ENCODE measurements around the gene TRMT61A.

The TRMT61A gene

GRCh38 chr14:103528587-103529382 lies at the start of gene TRMT61A:
Gene TRMT61A (plus strand): TSS chr14:103529196. CDS start chr14:103529979, 783 bp downstream.
- peak; percentile 96 for DNase-seq (ENCODE audit: insufficient read length, low spot score)
- peak; percentile 83 for FAIRE-seq

- peak; percentile 78 for FAIRE-seq
- DNase-seq (ENCODE audit: insufficient read length, low spot score): no peak
These were observed 48.4 kb upstream of the TRMT61A start for GRCh38 chr14:103480595-103480994.

- DNase-seq (ENCODE audit: insufficient read length, low spot score) (no peak), FAIRE-seq (no peak)
These were observed 45.4 kb upstream of the TRMT61A start for GRCh38 chr14:103483600-103483999.

- DNase-seq (ENCODE audit: insufficient read length, low spot score) (no peak), FAIRE-seq (no peak)
These were observed 43.5 kb upstream of the TRMT61A start for GRCh38 chr14:103485504-103485903.

- no peak for DNase-seq (ENCODE audit: insufficient read length, low spot score)
- no peak for FAIRE-seq
These were observed 40.9 kb upstream of the TRMT61A start for GRCh38 chr14:103488071-103488470.

- no peak for DNase-seq (ENCODE audit: insufficient read length, low spot score)
- no peak for FAIRE-seq
These were observed 40.0 kb upstream of the TRMT61A start for GRCh38 chr14:103488960-103489359.

GRCh38 chr14:103489621-103490020 lies 39.4 kb upstream of the TRMT61A start:
- DNase-seq (ENCODE audit: insufficient read length, low spot score) (no peak), FAIRE-seq (no peak)

- DNase-seq (ENCODE audit: insufficient read length, low spot score) (no peak), FAIRE-seq (no peak)
These were observed 37.3 kb upstream of the TRMT61A start for GRCh38 chr14:103491691-103492090.

- FAIRE-seq (no peak), DNase-seq (ENCODE audit: insufficient read length, low spot score) (no peak)
These were observed 36.7 kb upstream of the TRMT61A start for GRCh38 chr14:103492156-103492925.

- FAIRE-seq (no peak), DNase-seq (ENCODE audit: insufficient read length, low spot score) (no peak)
These were observed 33.1 kb upstream of the TRMT61A start for GRCh38 chr14:103495854-103496253.

- no peak for FAIRE-seq
- DNase-seq (ENCODE audit: insufficient read length, low spot score): no peak
These were observed 32.2 kb upstream of the TRMT61A start for GRCh38 chr14:103496776-103497175.

- DNase-seq (ENCODE audit: insufficient read length, low spot score) (no peak), FAIRE-seq (no peak)
These were observed 29.3 kb upstream of the TRMT61A start for GRCh38 chr14:103499709-103500108.

GRCh38 chr14:103500148-103500990 lies 28.6 kb upstream of the TRMT61A start:
- FAIRE-seq: peak; percentile 81
- no peak for DNase-seq (ENCODE audit: insufficient read length, low spot score)

GRCh38 chr14:103501041-103501870 lies 27.7 kb upstream of the TRMT61A start:
- DNase-seq (ENCODE audit: insufficient read length, low spot score): no peak

GRCh38 chr14:103501921-103502669 lies 26.9 kb upstream of the TRMT61A start:
- DNase-seq (ENCODE audit: insufficient read length, low spot score) (no peak), FAIRE-seq (no peak)

More at GRCh38 chr14:103501041-103501870, 27.7 kb upstream of the TRMT61A start:
- FAIRE-seq: no peak

- DNase-seq (ENCODE audit: insufficient read length, low spot score): no peak
- no peak for FAIRE-seq
These were observed 26.1 kb upstream of the TRMT61A start for GRCh38 chr14:103502877-103503276.

- no peak for FAIRE-seq
- DNase-seq (ENCODE audit: insufficient read length, low spot score): no peak
These were observed 25.7 kb upstream of the TRMT61A start for GRCh38 chr14:103503296-103503695.

GRCh38 chr14:103504991-103505565 lies 23.9 kb upstream of the TRMT61A start:
- FAIRE-seq: no peak
- no peak for DNase-seq (ENCODE audit: insufficient read length, low spot score)

GRCh38 chr14:103507751-103508150 lies 21.2 kb upstream of the TRMT61A start:
- FAIRE-seq (no peak), DNase-seq (ENCODE audit: insufficient read length, low spot score) (no peak)

All from GM19239 (cell line).